GM12864 (cell line): ENCODE measurements around the gene SLC2A2.

ENCODE experiments used
- DNase-seq: peaks from one replicate; pipeline ENCODE4 v3.0.0-alpha.2; 2011; ENCODE audit warnings: low read depth
- H3K4me3 ChIP-seq: 2 replicates; pipeline ENCODE4 v1.5.1; 2011; ENCODE audit warnings: mild to moderate bottlenecking, low read depth, low read length, control low read depth
- CTCF ChIP-seq: IDR thresholded peaks from 2 replicates; pipeline ENCODE4 v1.5.1; 2011; ENCODE audit warnings: low read depth, mild to moderate bottlenecking, moderate library complexity, low read length, control low read depth, inconsistent platforms; ENCODE audit errors: missing control alignments

SLC2A2 gene

GRCh38 chr3:171018156-171018935 is 8.2 kb downstream of the SLC2A2 start:
- H3K4me3 ChIP-seq, result no peak overlapping the region
- TF ChIP-seq CTCF, result peak; percentile 41
- no peak for DNase-seq

DNA sequence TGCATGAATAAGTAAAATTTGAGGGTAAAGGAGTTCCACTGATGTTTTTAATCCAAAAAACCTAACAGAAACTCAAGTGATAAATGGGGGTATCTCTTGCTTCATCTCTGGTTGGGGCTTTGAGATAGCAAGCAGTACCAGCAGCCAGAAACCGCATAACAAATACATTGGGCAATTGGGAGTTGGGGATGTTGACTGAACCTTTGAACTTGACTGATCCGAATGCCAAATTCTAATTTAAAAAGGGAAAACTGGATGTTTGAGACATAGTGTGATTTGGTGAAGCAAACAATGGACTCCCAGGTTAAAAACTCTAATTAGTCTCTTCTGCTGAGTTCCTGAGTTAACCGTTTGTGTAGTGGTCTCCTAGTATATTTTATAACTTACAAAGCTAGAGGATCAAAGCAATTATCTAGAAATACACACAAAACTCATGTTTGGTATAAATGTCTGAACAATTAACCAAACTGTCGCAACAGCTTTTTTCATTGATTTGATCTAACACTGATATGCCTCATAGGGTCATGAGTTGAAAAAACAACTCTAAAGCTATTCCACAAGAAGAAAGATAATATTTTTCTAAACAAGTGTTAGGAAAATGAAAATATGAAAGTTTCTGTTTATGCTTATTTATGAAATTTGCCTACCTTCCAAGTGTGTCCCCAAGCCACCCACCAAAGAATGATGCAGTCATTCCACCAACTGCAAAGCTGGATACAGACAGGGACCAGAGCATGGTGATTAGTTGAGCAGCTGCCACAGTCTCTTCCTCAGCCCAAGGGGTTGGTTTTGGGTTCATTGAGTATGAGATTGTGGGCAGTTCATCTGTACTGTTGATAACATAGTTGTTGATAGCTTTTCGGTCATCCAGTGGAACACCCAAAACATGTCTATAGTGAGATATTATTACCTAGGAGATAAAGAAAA is 12.4 kb downstream of the SLC2A2 start:
- no peak for DNase-seq
- no peak for TF ChIP-seq CTCF
- H3K4me3 ChIP-seq, result no peak overlapping the region

DNA sequence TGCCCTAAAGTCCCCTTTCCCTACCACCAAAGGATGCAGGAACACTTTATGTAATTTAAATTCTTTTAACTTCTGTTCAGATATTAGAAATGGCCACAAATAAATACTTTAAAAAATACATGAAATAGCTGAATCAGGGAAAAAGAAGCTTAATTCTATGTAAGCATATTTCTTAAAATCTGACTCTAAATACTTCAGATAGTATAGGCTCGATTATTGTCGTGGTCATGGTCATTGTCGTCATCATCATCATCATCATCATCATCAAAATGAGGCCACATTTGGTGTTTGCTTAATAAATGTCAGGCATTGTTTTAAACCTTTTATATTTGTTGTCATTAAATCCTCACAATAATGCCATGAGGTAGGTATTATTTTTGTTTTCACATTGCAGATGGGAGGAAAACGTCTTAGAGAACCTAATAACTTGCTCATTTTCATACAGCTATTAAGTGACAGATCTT is 14.6 kb downstream of the SLC2A2 start:
- TF ChIP-seq CTCF, result no peak
- no peak overlapping the region for H3K4me3 ChIP-seq
- no peak for DNase-seq

- H3K4me3 ChIP-seq, result no peak overlapping the region
- DNase-seq, result no peak
- TF ChIP-seq CTCF, result no peak
These were observed 15.2 kb downstream of the SLC2A2 start for GRCh38 chr3:171011109-171011872.

GRCh38 chr3:171007316-171007715 is 19.2 kb downstream of the SLC2A2 start:
- no peak for TF ChIP-seq CTCF
- no peak overlapping the region for H3K4me3 ChIP-seq
- no peak for DNase-seq

DNA sequence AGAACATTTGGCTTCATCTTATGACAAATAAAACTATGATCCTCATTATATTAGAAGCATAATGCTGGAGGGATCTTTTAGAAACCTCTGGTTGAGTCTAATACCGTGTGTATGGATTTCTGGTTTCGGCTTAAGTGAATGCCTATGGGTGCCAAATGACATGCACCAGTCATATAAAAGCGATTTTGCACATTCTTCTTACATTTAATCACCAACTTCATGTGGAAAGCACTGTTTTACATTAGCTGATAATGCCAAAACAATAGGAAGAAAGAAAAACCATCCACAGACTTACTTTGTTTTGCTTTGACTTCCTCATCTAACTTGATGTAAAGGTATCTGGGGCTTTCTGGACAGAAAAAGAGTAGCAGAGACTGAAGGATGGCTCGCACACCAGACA is 20.9 kb downstream of the SLC2A2 start:
- no peak overlapping the region for H3K4me3 ChIP-seq
- DNase-seq, result no peak
- TF ChIP-seq CTCF, result no peak
